Astrocyte (in vitro differentiated cells and primary cell): ENCODE data around the gene PSME3IP1.

Experiments used
- EZH2 ChIP-seq: IDR thresholded peaks from 2 replicates; pipeline ENCODE4 v1.6.1; 2012; ENCODE audit warnings: mild to moderate bottlenecking, low read length, inconsistent platforms; ENCODE audit not compliant: insufficient read depth
- TF ChIP-seq, protein P1 (sequence below): IDR thresholded peaks from 2 replicates; pipeline ENCODE4 v1.5.1; 2011; ENCODE audit warnings: low read depth, mild to moderate bottlenecking, inconsistent platforms, low read length, moderate library complexity; ENCODE audit not compliant: insufficient read depth

DNA sequence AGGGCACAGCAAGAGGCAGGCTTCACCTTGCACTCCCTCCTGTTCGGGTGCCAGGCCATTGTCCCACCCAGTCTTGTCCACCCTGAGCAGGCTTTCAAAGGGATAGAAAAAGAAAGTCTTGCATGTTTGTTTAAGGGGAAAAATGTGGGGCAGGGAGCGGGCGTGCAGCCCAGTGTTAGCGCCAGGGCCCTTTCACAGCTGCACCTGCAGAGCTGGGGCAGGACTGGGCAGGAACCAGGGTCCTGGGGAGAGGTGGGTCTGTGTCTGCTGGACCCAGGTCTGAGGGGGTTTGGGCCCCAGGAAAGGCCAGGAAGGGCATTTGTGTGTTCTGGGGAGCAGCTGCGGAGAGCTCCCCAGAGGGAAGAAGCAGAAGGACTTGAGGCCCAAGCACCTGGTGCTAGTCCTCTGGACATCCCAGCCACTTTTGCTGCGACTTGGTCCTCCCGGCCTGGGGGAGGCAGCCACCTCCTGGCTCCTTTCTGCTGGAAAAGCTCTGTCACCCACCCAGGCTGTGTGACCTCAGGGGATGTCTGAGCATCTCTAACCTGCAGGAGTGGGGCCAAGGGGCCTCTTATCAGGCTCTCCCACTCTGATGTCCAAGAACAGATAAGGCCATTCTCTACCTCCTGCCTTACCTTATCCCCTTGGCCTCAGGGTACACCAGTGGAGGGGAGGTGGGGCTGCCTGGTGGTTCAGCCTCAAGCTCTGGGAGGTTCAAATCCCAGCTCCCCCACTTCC, 44.7 kb downstream of the PSME3IP1 start:
- TF ChIP-seq, protein P1, sequence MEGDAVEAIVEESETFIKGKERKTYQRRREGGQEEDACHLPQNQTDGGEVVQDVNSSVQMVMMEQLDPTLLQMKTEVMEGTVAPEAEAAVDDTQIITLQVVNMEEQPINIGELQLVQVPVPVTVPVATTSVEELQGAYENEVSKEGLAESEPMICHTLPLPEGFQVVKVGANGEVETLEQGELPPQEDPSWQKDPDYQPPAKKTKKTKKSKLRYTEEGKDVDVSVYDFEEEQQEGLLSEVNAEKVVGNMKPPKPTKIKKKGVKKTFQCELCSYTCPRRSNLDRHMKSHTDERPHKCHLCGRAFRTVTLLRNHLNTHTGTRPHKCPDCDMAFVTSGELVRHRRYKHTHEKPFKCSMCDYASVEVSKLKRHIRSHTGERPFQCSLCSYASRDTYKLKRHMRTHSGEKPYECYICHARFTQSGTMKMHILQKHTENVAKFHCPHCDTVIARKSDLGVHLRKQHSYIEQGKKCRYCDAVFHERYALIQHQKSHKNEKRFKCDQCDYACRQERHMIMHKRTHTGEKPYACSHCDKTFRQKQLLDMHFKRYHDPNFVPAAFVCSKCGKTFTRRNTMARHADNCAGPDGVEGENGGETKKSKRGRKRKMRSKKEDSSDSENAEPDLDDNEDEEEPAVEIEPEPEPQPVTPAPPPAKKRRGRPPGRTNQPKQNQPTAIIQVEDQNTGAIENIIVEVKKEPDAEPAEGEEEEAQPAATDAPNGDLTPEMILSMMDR = no peak
- TF ChIP-seq EZH2 = no peak
